Panc1 (cell line): ENCODE data around the gene KIF21A. TPM values are rescaled to one million over a fixed set of nuclear protein-coding genes. Genes with fewer than 3 reads are reported as not detected.

Experiments used
- ATAC-seq: fragments of 200-7000 bp; cut with Tn5 transposase; 2 replicates; pipeline ENCODE4 v1.9.1; 2020; ENCODE audit warnings: mild to moderate bottlenecking, moderate library complexity
- BruUV-seq: library from RNA; stranded (reverse); fragments of 400-500 nt; replicated peaks from 2 replicates; lab custom pipeline; 2021; lab: Mats Ljungman, UMichigan
- CTCF ChIA-PET: fragments of 300-600 bp; sonication (Branson Sonifier 250); formaldehyde crosslinking; loops from one replicate; lab custom pipeline; 2022; ENCODE audit warnings: antibody characterized with exemption; lab: Charles Lee
- POLR2A ChIA-PET: fragments of 300-600 bp; sonication (Branson Sonifier 250); formaldehyde crosslinking; loops from one replicate; lab custom pipeline; 2022; ENCODE audit warnings: antibody characterized with exemption; lab: Charles Lee
- DNase-seq: peaks from one replicate; pipeline ENCODE4 v3.0.0-alpha.2; 2010; ENCODE audit warnings: low read depth, low spot score
- H3K27ac ChIP-seq: 2 replicates; pipeline ENCODE4 v1.5.1; 2011; ENCODE audit warnings: mild to moderate bottlenecking, low read length, inconsistent platforms
- H3K27me3 ChIP-seq: fragments of 200-500 bp; sonication (Bioruptor generic); 2 replicates; pipeline ENCODE4 v1.6.0; 2014; ENCODE audit warnings: low read length, inconsistent platforms; ENCODE audit not compliant: control insufficient read depth, insufficient read depth
- H3K36me3 ChIP-seq: fragments of 200-500 bp; sonication (Bioruptor generic); 2 replicates; pipeline ENCODE4 v1.5.1; 2014; ENCODE audit warnings: inconsistent platforms, mild to moderate bottlenecking, low read length, moderate library complexity; ENCODE audit not compliant: control insufficient read depth, insufficient read depth
- H3K4me1 ChIP-seq: 2 replicates; pipeline ENCODE4 v1.5.1; 2011; ENCODE audit warnings: inconsistent platforms, mild to moderate bottlenecking, low read length, moderate library complexity; ENCODE audit not compliant: control insufficient read depth, insufficient read depth
- H3K4me3 ChIP-seq, 2 experiments: 2 replicates each; pipeline ENCODE4 v1.5.1; 2011 to 2012; ENCODE audit warnings: low read depth in 2 of 2, low read length in 2 of 2, mild to moderate bottlenecking in 2 of 2, inconsistent platforms in 1 of 2, moderate library complexity in 1 of 2
- H3K9me3 ChIP-seq: fragments of 200-500 bp; sonication (Bioruptor generic); 2 replicates; pipeline ENCODE4 v1.5.1; 2014; ENCODE audit warnings: low read depth, mild to moderate bottlenecking, inconsistent platforms, low read length, moderate library complexity; ENCODE audit not compliant: control insufficient read depth, insufficient read depth
- POLR2AphosphoS5 ChIP-seq: IDR thresholded peaks from 2 replicates; pipeline ENCODE4 v1.6.1; 2012; ENCODE audit warnings: mild to moderate bottlenecking, low read depth, low read length, moderate library complexity
- SIN3A ChIP-seq: IDR thresholded peaks from 2 replicates; pipeline ENCODE4 v1.6.1; 2012; ENCODE audit warnings: low read depth, mild to moderate bottlenecking, low read length, moderate library complexity, borderline replicate concordance; ENCODE audit not compliant: insufficient read depth
- TCF7L2 ChIP-seq: IDR thresholded peaks from 2 replicates; pipeline ENCODE4 v1.6.1; 2011; ENCODE audit warnings: mild to moderate bottlenecking, low read depth, low read length, inconsistent platforms
- in situ Hi-C: cut with HindIII; loops from 2 replicates; pipeline ENCODE4 v1.10.0; 2016; ENCODE audit warnings: low sequenced_read_pairs, low pct_unique_long_range_greater_than_20kb
- intact Hi-C: fragments of 100-400 bp; cut with micrococcal nuclease; formaldehyde crosslinking; loops from one replicate; pipeline ENCODE4 v1.10.0; 2022; ENCODE audit not compliant: unreplicated experiment
- total RNA-seq: library from RNA; stranded (reverse); gene quantifications from one replicate; pipeline ENCODE4 v1.2.1, GENCODE V29; 2021; ENCODE audit not compliant: unreplicated experiment
- TF ChIP-seq, protein P1 (sequence below): fragments of 450-650 bp; IDR thresholded peaks from 2 replicates; pipeline ENCODE4 v1.5.1; 2017; ENCODE audit warnings: mild to moderate bottlenecking
- TF ChIP-seq, protein P2 (sequence below), 2 experiments: IDR thresholded peaks; 2 replicates each; pipeline ENCODE4 v1.6.1; 2011 to 2012; ENCODE audit warnings: low read depth in 2 of 2, control low read depth in 1 of 2, low read length in 1 of 2, mild to moderate bottlenecking in 1 of 2, moderate library complexity in 1 of 2; ENCODE audit not compliant: insufficient read depth in 1 of 2

Gene KIF21A
- total RNA-seq, 1 experiment from 2014 or later = 25.6 TPM

DNA sequence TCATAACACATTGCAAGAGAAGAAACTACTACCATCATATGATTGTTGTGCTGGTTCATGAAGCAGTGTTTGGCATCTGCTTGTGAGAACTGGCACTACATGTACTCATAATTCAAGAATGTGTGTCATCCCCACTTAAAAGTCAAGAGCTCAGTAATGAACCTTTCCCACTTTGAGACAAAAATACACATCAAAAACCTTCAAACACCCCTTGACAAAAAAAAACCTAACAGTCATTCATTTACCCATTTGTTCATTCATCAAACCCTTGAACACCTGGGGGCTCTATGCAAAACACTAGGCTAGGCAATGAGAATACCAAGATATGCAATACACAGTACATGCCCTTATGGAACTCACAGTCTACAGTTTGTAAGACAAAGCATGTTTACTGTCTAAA, 40.0 kb downstream of the KIF21A start:
- Histone ChIP-seq H3K4me1 (no peaks in the 10 kb centered on the region), H3K27me3 (no peaks in the 10 kb centered on the region), H3K4me3 (no peak overlapping the region), H3K36me3 (no peaks in the 10 kb centered on the region), H3K27ac (no peak overlapping the region), H3K9me3 (no peaks in the 10 kb centered on the region)
- intact Hi-C loops = no loop called here
- POLR2A ChIA-PET = no interaction called here
- DNase-seq = no peak
- no TSS peak for BruUV-seq
- CTCF ChIA-PET = no interaction called here
- TF ChIP-seq TCF7L2 (no peak), POLR2AphosphoS5 (no peak), SIN3A (no peak)
- TF ChIP-seq, protein P1, sequence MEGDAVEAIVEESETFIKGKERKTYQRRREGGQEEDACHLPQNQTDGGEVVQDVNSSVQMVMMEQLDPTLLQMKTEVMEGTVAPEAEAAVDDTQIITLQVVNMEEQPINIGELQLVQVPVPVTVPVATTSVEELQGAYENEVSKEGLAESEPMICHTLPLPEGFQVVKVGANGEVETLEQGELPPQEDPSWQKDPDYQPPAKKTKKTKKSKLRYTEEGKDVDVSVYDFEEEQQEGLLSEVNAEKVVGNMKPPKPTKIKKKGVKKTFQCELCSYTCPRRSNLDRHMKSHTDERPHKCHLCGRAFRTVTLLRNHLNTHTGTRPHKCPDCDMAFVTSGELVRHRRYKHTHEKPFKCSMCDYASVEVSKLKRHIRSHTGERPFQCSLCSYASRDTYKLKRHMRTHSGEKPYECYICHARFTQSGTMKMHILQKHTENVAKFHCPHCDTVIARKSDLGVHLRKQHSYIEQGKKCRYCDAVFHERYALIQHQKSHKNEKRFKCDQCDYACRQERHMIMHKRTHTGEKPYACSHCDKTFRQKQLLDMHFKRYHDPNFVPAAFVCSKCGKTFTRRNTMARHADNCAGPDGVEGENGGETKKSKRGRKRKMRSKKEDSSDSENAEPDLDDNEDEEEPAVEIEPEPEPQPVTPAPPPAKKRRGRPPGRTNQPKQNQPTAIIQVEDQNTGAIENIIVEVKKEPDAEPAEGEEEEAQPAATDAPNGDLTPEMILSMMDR = no peak
- TF ChIP-seq, protein P2, sequence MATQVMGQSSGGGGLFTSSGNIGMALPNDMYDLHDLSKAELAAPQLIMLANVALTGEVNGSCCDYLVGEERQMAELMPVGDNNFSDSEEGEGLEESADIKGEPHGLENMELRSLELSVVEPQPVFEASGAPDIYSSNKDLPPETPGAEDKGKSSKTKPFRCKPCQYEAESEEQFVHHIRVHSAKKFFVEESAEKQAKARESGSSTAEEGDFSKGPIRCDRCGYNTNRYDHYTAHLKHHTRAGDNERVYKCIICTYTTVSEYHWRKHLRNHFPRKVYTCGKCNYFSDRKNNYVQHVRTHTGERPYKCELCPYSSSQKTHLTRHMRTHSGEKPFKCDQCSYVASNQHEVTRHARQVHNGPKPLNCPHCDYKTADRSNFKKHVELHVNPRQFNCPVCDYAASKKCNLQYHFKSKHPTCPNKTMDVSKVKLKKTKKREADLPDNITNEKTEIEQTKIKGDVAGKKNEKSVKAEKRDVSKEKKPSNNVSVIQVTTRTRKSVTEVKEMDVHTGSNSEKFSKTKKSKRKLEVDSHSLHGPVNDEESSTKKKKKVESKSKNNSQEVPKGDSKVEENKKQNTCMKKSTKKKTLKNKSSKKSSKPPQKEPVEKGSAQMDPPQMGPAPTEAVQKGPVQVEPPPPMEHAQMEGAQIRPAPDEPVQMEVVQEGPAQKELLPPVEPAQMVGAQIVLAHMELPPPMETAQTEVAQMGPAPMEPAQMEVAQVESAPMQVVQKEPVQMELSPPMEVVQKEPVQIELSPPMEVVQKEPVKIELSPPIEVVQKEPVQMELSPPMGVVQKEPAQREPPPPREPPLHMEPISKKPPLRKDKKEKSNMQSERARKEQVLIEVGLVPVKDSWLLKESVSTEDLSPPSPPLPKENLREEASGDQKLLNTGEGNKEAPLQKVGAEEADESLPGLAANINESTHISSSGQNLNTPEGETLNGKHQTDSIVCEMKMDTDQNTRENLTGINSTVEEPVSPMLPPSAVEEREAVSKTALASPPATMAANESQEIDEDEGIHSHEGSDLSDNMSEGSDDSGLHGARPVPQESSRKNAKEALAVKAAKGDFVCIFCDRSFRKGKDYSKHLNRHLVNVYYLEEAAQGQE (IDR thresholded peaks at IDR 0.05; ENCODE audit: insufficient read depth in 1 of 2, low read depth in 2 of 2, low read length in 1 of 2) = no peak
- in situ Hi-C loops = no loop called here
- ATAC-seq = no peak

DNA sequence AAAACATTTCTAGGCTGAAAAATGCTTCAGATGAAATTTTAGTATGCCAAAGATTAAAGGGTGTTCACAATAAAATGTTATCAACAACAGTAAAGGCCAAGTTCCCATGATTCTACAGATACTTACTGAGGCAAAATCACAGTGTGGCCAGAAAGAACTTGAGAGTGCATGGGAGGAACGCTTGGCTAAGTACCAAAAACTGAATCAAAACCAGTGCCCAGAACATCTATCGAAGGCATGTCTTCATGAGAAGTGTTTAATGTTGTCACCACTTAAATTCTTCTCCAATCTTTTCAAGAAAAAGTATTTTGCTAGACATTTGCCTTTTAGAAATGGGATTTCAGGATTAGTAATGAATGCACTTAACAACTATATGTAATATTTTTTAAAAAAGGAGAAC, 41.5 kb downstream of the KIF21A start:
- Histone ChIP-seq H3K27ac (no peak overlapping the region), H3K9me3 (no peaks in the 10 kb centered on the region), H3K4me1 (no peaks in the 10 kb centered on the region), H3K36me3 (no peaks in the 10 kb centered on the region), H3K27me3 (no peaks in the 10 kb centered on the region), H3K4me3 (no peak overlapping the region)
- TF ChIP-seq, protein P2 (IDR thresholded peaks at IDR 0.05; ENCODE audit: insufficient read depth in 1 of 2, low read depth in 2 of 2, low read length in 1 of 2) = no peak
- TF ChIP-seq SIN3A (no peak), POLR2AphosphoS5 (no peak), TCF7L2 (no peak)
- CTCF ChIA-PET = no interaction called here
- DNase-seq (no peak), ATAC-seq (no peak)
- in situ Hi-C loops = no loop called here
- intact Hi-C loops = no loop called here
- no TSS peak for BruUV-seq
- POLR2A ChIA-PET = no interaction called here
